Tongue (tissue), 2 donors: ENCODE results near the gene FUT6. TPM values are rescaled to one million over a fixed set of nuclear protein-coding genes. Genes with fewer than 3 reads are reported as not detected.

ENCODE experiments used
- DNase-seq: peaks from one replicate; pipeline ENCODE4 v3.0.0-alpha.2; 2015
- total RNA-seq: library from RNA; depleted of rRNA; stranded (reverse); fragments of >200 nt; gene quantifications from one replicate; pipeline ENCODE4 v1.2.3, GENCODE V29; 2014

Gene FUT6
- total RNA-seq, 1 donor from 2014 or later, result 4.9 TPM

GRCh38 chr19:5827891-5828660 lies 11.4 kb downstream of the FUT6 start:
- DNase-seq, result peak; percentile 97

- no peak for DNase-seq
Measured at GRCh38 chr19:5827342-5827890, 12.1 kb downstream of the FUT6 start.

- peak; percentile 68 for DNase-seq
Measured at GRCh38 chr19:5826531-5827341, 12.8 kb downstream of the FUT6 start.

GRCh38 chr19:5825178-5825577 lies 14.3 kb downstream of the FUT6 start:
- DNase-seq, result no peak

- DNase-seq, result no peak
Measured at GRCh38 chr19:5824751-5825150, 14.8 kb downstream of the FUT6 start.

GRCh38 chr19:5823579-5824281 lies 15.8 kb downstream of the FUT6 start:
- no peak for DNase-seq

GRCh38 chr19:5822181-5822844 lies 17.2 kb downstream of the FUT6 start:
- DNase-seq, result no peak

GRCh38 chr19:5821521-5822180 lies 17.9 kb downstream of the FUT6 start:
- DNase-seq, result no peak

GRCh38 chr19:5820785-5821184 lies 18.7 kb downstream of the FUT6 start:
- DNase-seq, result no peak

GRCh38 chr19:5818594-5818993 lies 20.9 kb downstream of the FUT6 start:
- DNase-seq, result no peak

GRCh38 chr19:5817218-5817617 lies 22.3 kb downstream of the FUT6 start:
- DNase-seq, result no peak

GRCh38 chr19:5814852-5815246 lies 24.7 kb downstream of the FUT6 start:
- no peak for DNase-seq

GRCh38 chr19:5814123-5814851 lies 25.2 kb downstream of the FUT6 start:
- DNase-seq, result no peak

- no peak for DNase-seq
Measured at GRCh38 chr19:5811117-5811516, 28.4 kb downstream of the FUT6 start.

- no peak for DNase-seq
Measured at GRCh38 chr19:5809469-5809868, 30.0 kb downstream of the FUT6 start.

GRCh38 chr19:5809053-5809452 lies 30.4 kb downstream of the FUT6 start:
- no peak for DNase-seq

- DNase-seq, result no peak
Measured at GRCh38 chr19:5808120-5808816, 31.2 kb downstream of the FUT6 start.

- DNase-seq, result no peak
Measured at GRCh38 chr19:5806905-5807304, 32.6 kb downstream of the FUT6 start.

- DNase-seq, result no peak
Measured at GRCh38 chr19:5806133-5806489, 33.4 kb downstream of the FUT6 start.

- peak; percentile 80 for DNase-seq
Measured at GRCh38 chr19:5805462-5806132, 33.9 kb downstream of the FUT6 start.
